ENCODE results near the gene ZNF561. TPM values are rescaled to one million over a fixed set of nuclear protein-coding genes. Genes with fewer than 3 reads are reported as not detected.

The ZNF561 gene
- total and polyA plus RNA-seq, 11 donors, result 8.7 to 30.0 (median 19.0) TPM

GRCh38 chr19:9644472-9644871, 23.4 kb upstream of the ZNF561 start:
- 76 to 89% (median 83%) methylated on average over 4 of the region's 4 CpGs for WGBS, 4 donors
- no peak for DNase-seq
- intact Hi-C loops (cut with DNase I), result no loop called here
- Histone ChIP-seq H3K4me3 (no peak overlapping the region), H3K4me1 (no peaks in the 10 kb centered on the region), H3K27ac (no peak overlapping the region), H3K27me3 (no peaks in the 10 kb centered on the region), H3K36me3 (peaks cover 0 to 62% (median 31%) of the 10 kb centered on the region in 9 donors), H3K9me3 (no peaks in the 10 kb centered on the region)
- TF ChIP-seq CTCF (IDR thresholded peaks at IDR 0.05) (no peak), POLR2A (IDR thresholded peaks at IDR 0.05) (no peak)
- no peak for ATAC-seq

DNA sequence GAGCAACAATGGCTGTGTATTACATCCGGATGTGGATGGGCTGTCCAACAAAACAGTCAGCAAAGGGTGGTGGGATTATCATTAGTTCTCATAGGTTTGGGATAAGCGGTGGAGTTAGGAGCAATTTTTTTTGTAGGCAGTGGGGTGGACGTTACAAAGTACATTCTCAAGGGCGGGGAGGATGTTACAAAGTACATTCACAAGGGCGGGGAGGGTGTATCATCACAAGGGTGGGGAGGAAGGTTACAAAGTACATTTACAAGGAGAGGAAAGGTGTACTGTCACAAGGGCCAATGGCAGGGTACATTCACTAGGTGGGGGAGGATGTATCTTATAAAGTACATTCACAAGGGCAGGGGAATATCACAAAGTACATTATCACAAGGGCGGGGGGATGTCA, 20.8 kb upstream of the ZNF561 start:
- H3K27ac ChIP-seq, result no peak overlapping the region
- 92 to 98% (median 95%) methylated on average over 6 of the region's 6 CpGs for WGBS, 4 donors
- TF ChIP-seq POLR2A (IDR thresholded peaks at IDR 0.05) (no peak), CTCF (IDR thresholded peaks at IDR 0.05) (no peak)
- ATAC-seq, result no peak
- H3K4me3 ChIP-seq, result no peak overlapping the region
- no peaks in the 10 kb centered on the region for H3K27me3 ChIP-seq
- no peaks in the 10 kb centered on the region for H3K9me3 ChIP-seq
- H3K36me3 ChIP-seq, result peaks cover 0 to 47% (median 13%) of the 10 kb centered on the region in 9 donors
- no peak for DNase-seq
- H3K4me1 ChIP-seq, result no peaks in the 10 kb centered on the region
- intact Hi-C loops (cut with DNase I), result no loop called here

DNA sequence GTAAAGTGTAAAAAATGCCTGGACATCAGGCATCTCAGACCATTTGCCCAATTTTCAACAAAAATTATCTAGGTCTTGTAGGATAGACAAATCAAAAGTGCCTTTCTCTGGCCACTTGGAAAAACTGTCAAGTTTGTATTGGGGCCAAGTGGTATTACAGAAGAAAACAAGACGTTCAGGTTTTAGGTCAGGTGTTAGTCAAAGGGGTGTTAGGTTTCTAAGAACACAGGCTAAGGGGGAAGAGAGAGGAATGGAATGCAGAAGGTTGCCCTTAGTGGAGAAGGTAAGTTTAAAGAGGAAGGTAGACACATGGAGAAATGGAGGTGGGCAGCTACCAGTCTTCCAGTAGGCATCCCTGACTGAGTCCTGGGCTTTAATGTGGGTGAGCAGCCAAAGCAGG, 19.9 kb upstream of the ZNF561 start:
- Histone ChIP-seq H3K9me3 (no peaks in the 10 kb centered on the region), H3K36me3 (peaks cover 0 to 39% (median 13%) of the 10 kb centered on the region in 9 donors), H3K27ac (no peak overlapping the region), H3K4me1 (no peaks in the 10 kb centered on the region), H3K27me3 (no peaks in the 10 kb centered on the region), H3K4me3 (no peak overlapping the region)
- DNase-seq (no peak), ATAC-seq (no peak)
- intact Hi-C loops (cut with DNase I), result no loop called here
- TF ChIP-seq POLR2A (IDR thresholded peaks at IDR 0.05), result no peak
- WGBS, 4 donors, result 68 to 79% (median 73%) methylated on average over 1 of the region's 1 CpG

GRCh38 chr19:9636018-9636417, 15.0 kb upstream of the ZNF561 start:
- Histone ChIP-seq H3K36me3 (peaks cover 0 to 41% (median 23%) of the 10 kb centered on the region in 9 donors), H3K4me1 (no peaks in the 10 kb centered on the region), H3K9me3 (no peaks in the 10 kb centered on the region), H3K27me3 (no peaks in the 10 kb centered on the region), H3K4me3 (no peak overlapping the region), H3K27ac (no peak overlapping the region)
- WGBS, 4 donors, result 92 to 97% (median 97%) methylated on average over 5 of the region's 5 CpGs
- no peak for DNase-seq
- ATAC-seq, result no peak
- intact Hi-C loops (cut with DNase I), result no loop called here
- TF ChIP-seq CTCF (IDR thresholded peaks at IDR 0.05) (no peak), POLR2A (IDR thresholded peaks at IDR 0.05) (no peak)

- Histone ChIP-seq H3K27me3 (no peaks in the 10 kb centered on the region), H3K4me1 (peaks cover 0 to 8% (median 0%) of the 10 kb centered on the region in 12 donors), H3K4me3 (no peak overlapping the region), H3K27ac (no peak overlapping the region), H3K9me3 (no peaks in the 10 kb centered on the region), H3K36me3 (peaks cover 0 to 14% (median 9%) of the 10 kb centered on the region in 9 donors)
- ATAC-seq (no peak), DNase-seq (no peak)
- WGBS, 4 donors, result 59 to 86% (median 70%) methylated on average over 2 of the region's 2 CpGs
- intact Hi-C loops (cut with DNase I), result loop anchor here in 7 of 10 donors (2.0 to 10.0 kb wide), 5 partner anchors 44 to 169 kb away; partner anchors contain the start of gene ZNF562 (in 1 of the 7)
- TF ChIP-seq CTCF (IDR thresholded peaks at IDR 0.05) (no peak), POLR2A (IDR thresholded peaks at IDR 0.05) (no peak)
Measured at GRCh38 chr19:9627856-9628255, 6.8 kb upstream of the ZNF561 start.
